ENCODE results near the gene CAMK1G.

Gene CAMK1G

GRCh38 chr1:209616366-209617046 is 33.0 kb downstream of the CAMK1G start:
- Mint-ChIP-seq H3K36me3 (ENCODE audit: low read depth) (peaks cover 21% of the 10 kb centered on the region), H3K27me3 (ENCODE audit: low read depth) (no peaks in the 10 kb centered on the region), H3K27ac (no peak overlapping the region), H3K4me1 (ENCODE audit: low read depth) (peaks cover 11% of the 10 kb centered on the region), H3K4me3 (no peak overlapping the region), H3K9me3 (no peaks in the 10 kb centered on the region)

DNA sequence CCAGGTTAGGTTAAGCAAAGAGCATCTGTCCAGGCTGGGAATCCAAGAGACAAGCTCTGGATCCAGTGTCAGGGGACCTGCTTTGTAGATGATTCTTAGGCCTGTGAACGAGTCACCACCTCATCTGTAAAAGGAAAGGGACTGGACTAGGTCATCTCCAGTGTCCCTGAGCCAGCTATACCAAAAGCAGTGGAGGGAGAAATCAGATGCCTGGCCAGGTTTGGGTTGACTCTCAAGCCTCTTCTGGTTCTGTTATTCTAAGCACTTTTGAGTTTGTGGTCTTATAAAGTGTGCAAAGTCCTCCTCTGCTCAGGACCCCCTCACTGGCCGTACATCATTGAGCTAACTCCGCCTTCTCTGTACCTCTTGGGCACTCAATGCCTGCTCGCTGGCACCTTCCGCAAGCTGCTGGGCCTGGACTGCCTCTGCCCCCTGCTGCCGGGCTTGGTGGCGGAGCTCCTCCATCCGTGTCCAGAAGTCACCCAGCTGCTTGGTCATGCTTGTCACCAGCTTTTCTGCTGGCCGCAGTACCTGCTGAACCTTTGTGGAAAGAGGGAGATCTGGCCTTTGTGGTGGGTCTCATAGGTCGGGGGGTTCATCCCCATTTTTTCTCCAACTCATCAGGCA is 33.6 kb downstream of the CAMK1G start:
- Mint-ChIP-seq H3K9me3 (no peaks in the 10 kb centered on the region), H3K4me3 (no peak overlapping the region), H3K27me3 (ENCODE audit: low read depth) (no peaks in the 10 kb centered on the region), H3K36me3 (ENCODE audit: low read depth) (peaks cover 21% of the 10 kb centered on the region), H3K4me1 (ENCODE audit: low read depth) (peaks cover 10% of the 10 kb centered on the region), H3K27ac (no peak overlapping the region)

GRCh38 chr1:209617755-209618154 is 34.2 kb downstream of the CAMK1G start:
- Mint-ChIP-seq H3K36me3 (ENCODE audit: low read depth) (peaks cover 21% of the 10 kb centered on the region), H3K9me3 (no peaks in the 10 kb centered on the region), H3K27me3 (ENCODE audit: low read depth) (no peaks in the 10 kb centered on the region), H3K27ac (no peak overlapping the region), H3K4me3 (no peak overlapping the region), H3K4me1 (ENCODE audit: low read depth) (peaks cover 6% of the 10 kb centered on the region)

- Mint-ChIP-seq H3K9me3 (no peaks in the 10 kb centered on the region), H3K4me3 (no peak overlapping the region), H3K36me3 (ENCODE audit: low read depth) (peaks cover 21% of the 10 kb centered on the region), H3K27me3 (ENCODE audit: low read depth) (no peaks in the 10 kb centered on the region), H3K4me1 (ENCODE audit: low read depth) (peaks cover 5% of the 10 kb centered on the region), H3K27ac (no peak overlapping the region)
Observed at GRCh38 chr1:209618291-209618690, 34.8 kb downstream of the CAMK1G start.

- peak overlapping the region; percentile 1 for H3K27ac Mint-ChIP-seq
- no peak overlapping the region for H3K4me3 Mint-ChIP-seq
Observed at GRCh38 chr1:209618756-209619420, 35.4 kb downstream of the CAMK1G start.

DNA sequence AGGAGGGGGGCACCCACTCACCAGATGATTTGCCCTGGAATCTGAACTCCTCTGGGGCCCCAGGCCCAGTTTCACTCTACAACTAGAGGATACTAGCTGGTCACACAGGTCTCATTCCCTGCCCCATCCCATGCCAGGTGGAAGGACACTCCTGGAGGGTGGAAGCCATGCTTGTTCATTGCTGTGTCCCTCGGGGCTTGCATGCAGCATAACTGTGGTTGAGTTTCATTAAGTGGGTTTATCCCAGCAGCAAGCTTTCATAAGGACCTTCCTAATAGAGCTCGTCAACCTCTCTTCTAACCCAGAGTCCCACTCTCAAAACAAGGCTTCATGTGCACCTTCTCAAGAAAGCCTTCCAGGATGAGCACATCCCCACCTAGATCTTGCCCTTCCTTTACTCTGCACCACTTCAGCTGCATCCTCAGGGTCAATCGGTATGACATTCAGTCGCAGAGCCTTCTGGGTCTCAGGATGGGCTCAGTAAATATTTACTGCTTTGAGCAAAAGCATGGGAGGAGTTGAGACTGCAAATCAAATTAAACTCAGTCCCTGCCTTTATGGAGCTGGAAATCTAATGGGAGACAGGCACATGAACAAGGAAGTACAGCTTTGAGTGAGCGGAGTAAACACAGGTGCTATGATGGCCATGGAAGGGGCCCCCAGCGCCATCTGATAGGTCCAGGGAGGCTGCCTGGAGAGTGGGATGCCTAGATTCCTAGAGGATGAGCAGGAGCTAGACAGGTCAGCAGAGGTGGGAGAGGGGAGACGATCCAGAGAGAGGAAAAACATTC is 36.4 kb downstream of the CAMK1G start:
- H3K27ac Mint-ChIP-seq, result no peak overlapping the region
- H3K4me3 Mint-ChIP-seq, result no peak overlapping the region
- no peaks in the 10 kb centered on the region for H3K27me3 Mint-ChIP-seq (ENCODE audit: low read depth)
- peaks cover 21% of the 10 kb centered on the region for H3K36me3 Mint-ChIP-seq (ENCODE audit: low read depth)
- peaks cover 7% of the 10 kb centered on the region for H3K4me1 Mint-ChIP-seq (ENCODE audit: low read depth)
- H3K9me3 Mint-ChIP-seq, result no peaks in the 10 kb centered on the region

More at GRCh38 chr1:209618756-209619420, 35.4 kb downstream of the CAMK1G start:
- H3K4me1 Mint-ChIP-seq (ENCODE audit: low read depth), result peaks cover 5% of the 10 kb centered on the region
- H3K27me3 Mint-ChIP-seq (ENCODE audit: low read depth), result no peaks in the 10 kb centered on the region
- peaks cover 21% of the 10 kb centered on the region for H3K36me3 Mint-ChIP-seq (ENCODE audit: low read depth)
- H3K9me3 Mint-ChIP-seq, result no peaks in the 10 kb centered on the region

GRCh38 chr1:209620487-209620884 is 37.0 kb downstream of the CAMK1G start:
- peaks cover 20% of the 10 kb centered on the region for H3K36me3 Mint-ChIP-seq (ENCODE audit: low read depth)
- no peaks in the 10 kb centered on the region for H3K27me3 Mint-ChIP-seq (ENCODE audit: low read depth)
- H3K9me3 Mint-ChIP-seq, result no peaks in the 10 kb centered on the region
- no peak overlapping the region for H3K4me3 Mint-ChIP-seq
- H3K4me1 Mint-ChIP-seq (ENCODE audit: low read depth), result peaks cover 7% of the 10 kb centered on the region
- no peak overlapping the region for H3K27ac Mint-ChIP-seq

DNA sequence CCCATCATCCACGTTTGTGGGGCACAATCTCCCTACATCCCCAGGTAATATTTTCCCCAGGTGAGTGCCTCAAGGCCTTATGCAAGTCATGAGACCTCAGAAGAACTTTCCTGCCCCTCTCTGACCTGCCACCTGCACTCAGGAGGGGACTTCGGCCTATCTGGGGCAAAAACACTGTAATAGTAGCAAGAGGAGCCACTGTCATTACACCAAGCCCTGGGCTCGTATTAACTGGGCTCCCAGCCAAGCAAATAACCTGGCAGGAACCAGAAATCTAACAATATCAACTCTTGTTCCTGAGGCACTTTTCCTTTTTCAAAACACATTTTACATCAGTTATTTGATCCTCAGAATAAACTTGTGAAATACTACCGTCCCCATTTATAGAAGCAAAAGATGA is 37.8 kb downstream of the CAMK1G start:
- H3K9me3 Mint-ChIP-seq, result no peaks in the 10 kb centered on the region
- H3K27me3 Mint-ChIP-seq (ENCODE audit: low read depth), result no peaks in the 10 kb centered on the region
- no peak overlapping the region for H3K27ac Mint-ChIP-seq
- H3K4me1 Mint-ChIP-seq (ENCODE audit: low read depth), result peaks cover 7% of the 10 kb centered on the region
- H3K36me3 Mint-ChIP-seq (ENCODE audit: low read depth), result peaks cover 16% of the 10 kb centered on the region
- H3K4me3 Mint-ChIP-seq, result no peak overlapping the region

GRCh38 chr1:209621741-209622655 is 38.5 kb downstream of the CAMK1G start:
- Mint-ChIP-seq H3K27ac (no peak overlapping the region), H3K4me3 (no peak overlapping the region), H3K27me3 (ENCODE audit: low read depth) (no peaks in the 10 kb centered on the region), H3K4me1 (ENCODE audit: low read depth) (peaks cover 7% of the 10 kb centered on the region), H3K9me3 (no peaks in the 10 kb centered on the region), H3K36me3 (ENCODE audit: low read depth) (peaks cover 9% of the 10 kb centered on the region)

DNA sequence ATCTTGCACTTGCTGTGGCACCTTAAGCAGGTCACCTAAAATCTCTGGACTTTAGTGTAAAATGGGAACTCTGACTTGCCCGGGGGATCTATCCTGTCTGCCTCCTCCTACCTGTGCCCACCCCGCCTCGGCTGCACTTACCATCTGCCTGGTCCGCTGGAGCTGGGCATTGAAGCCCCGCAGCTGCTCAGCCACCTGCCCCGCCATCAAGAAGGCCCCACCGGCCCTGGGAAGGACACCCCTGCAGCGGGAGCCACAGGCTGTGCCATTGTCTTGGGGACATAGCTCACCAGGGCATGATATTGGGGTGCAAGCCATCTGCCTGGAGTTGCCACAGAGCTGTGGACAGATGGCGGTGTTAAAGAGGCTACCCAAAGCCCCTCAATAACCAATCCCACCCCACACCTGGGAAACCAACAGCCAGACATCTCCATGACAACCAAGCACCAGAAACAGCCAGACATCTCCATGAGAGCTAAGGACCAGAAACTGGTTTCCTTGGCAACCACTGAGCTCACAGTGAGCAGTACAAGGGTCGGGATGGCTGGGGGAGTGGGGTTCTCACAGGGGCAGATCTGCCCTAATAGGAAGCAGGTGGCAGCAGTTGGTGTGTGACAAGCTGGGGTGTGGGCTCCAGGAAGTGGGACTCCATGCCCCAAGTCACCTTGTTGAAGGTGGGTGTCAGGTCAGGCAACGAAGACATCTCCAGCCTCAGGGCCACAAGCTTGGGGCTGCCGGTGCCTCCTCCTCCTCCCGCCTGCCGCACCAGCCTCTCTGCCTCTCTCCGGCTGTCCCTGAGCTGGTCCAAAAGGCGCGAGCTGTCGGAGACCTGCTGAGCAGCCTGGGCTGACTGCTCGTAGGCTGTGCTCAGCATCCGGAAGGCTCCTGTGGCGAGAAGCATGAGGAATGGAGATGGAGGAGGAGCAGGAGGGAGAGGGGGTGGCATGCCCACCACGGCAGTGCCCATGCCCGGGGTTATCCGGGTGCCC is 39.6 kb downstream of the CAMK1G start:
- H3K4me3 Mint-ChIP-seq, result no peak overlapping the region
- no peaks in the 10 kb centered on the region for H3K9me3 Mint-ChIP-seq
- H3K27ac Mint-ChIP-seq, result peak overlapping the region; percentile 68
- H3K4me1 Mint-ChIP-seq (ENCODE audit: low read depth), result peaks cover 7% of the 10 kb centered on the region
- H3K27me3 Mint-ChIP-seq (ENCODE audit: low read depth), result no peaks in the 10 kb centered on the region
- peaks cover 2% of the 10 kb centered on the region for H3K36me3 Mint-ChIP-seq (ENCODE audit: low read depth)

- no peak overlapping the region for H3K4me3 Mint-ChIP-seq
- peaks cover 5% of the 10 kb centered on the region for H3K4me1 Mint-ChIP-seq (ENCODE audit: low read depth)
- no peaks in the 10 kb centered on the region for H3K9me3 Mint-ChIP-seq
- H3K36me3 Mint-ChIP-seq (ENCODE audit: low read depth), result peaks cover 2% of the 10 kb centered on the region
- no peak overlapping the region for H3K27ac Mint-ChIP-seq
- no peaks in the 10 kb centered on the region for H3K27me3 Mint-ChIP-seq (ENCODE audit: low read depth)
Observed at GRCh38 chr1:209624558-209625549, 41.3 kb downstream of the CAMK1G start.

- H3K36me3 Mint-ChIP-seq (ENCODE audit: low read depth), result peaks cover 2% of the 10 kb centered on the region
- no peak overlapping the region for H3K27ac Mint-ChIP-seq
- no peaks in the 10 kb centered on the region for H3K9me3 Mint-ChIP-seq
- H3K27me3 Mint-ChIP-seq (ENCODE audit: low read depth), result no peaks in the 10 kb centered on the region
- no peak overlapping the region for H3K4me3 Mint-ChIP-seq
- H3K4me1 Mint-ChIP-seq (ENCODE audit: low read depth), result peaks cover 5% of the 10 kb centered on the region
Observed at GRCh38 chr1:209625791-209626285, 42.3 kb downstream of the CAMK1G start.
